Measurements from ENCODE around the gene EML4.

The EML4 gene

DNA sequence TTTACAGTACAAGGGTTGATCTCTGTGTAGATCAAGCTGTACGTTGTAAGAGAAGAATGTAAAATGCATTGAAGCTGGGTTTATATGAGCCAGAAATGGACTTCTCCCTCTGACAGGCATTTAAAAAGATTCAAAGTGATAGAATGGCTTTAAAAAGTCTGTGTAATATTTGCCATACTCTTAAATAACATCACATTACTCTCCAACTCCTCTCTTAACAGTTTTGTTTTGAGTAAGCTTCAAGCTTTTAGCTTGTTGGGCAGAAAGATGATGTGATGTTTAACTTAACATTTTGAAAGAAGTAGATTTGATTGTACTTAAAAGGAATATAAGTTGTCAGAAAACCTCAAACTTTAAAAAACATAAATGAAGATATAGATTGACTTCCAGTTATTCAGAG lies 119.7 kb downstream of the EML4 start:
- DNase-seq (ENCODE audit: low read depth), result no peak
- no peak overlapping the region for H3K4me3 ChIP-seq (ENCODE audit: low read depth, low read length)
- in situ Hi-C loops (cut with HindIII; ENCODE audit: low sequenced_read_pairs), result no loop called here
- TF ChIP-seq, protein P1, sequence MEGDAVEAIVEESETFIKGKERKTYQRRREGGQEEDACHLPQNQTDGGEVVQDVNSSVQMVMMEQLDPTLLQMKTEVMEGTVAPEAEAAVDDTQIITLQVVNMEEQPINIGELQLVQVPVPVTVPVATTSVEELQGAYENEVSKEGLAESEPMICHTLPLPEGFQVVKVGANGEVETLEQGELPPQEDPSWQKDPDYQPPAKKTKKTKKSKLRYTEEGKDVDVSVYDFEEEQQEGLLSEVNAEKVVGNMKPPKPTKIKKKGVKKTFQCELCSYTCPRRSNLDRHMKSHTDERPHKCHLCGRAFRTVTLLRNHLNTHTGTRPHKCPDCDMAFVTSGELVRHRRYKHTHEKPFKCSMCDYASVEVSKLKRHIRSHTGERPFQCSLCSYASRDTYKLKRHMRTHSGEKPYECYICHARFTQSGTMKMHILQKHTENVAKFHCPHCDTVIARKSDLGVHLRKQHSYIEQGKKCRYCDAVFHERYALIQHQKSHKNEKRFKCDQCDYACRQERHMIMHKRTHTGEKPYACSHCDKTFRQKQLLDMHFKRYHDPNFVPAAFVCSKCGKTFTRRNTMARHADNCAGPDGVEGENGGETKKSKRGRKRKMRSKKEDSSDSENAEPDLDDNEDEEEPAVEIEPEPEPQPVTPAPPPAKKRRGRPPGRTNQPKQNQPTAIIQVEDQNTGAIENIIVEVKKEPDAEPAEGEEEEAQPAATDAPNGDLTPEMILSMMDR (IDR thresholded peaks at IDR 0.05; ENCODE audit: low read depth, low read length, missing control alignments), result no peak

- H3K4me3 ChIP-seq (ENCODE audit: low read depth, low read length), result no peak overlapping the region
- in situ Hi-C loops (cut with HindIII; ENCODE audit: low sequenced_read_pairs), result no loop called here
- no peak for DNase-seq (ENCODE audit: low read depth)
- TF ChIP-seq, protein P1 (IDR thresholded peaks at IDR 0.05; ENCODE audit: low read depth, low read length, missing control alignments), result no peak
Observed at GRCh38 chr2:42289222-42289621, 120.1 kb downstream of the EML4 start.

DNA sequence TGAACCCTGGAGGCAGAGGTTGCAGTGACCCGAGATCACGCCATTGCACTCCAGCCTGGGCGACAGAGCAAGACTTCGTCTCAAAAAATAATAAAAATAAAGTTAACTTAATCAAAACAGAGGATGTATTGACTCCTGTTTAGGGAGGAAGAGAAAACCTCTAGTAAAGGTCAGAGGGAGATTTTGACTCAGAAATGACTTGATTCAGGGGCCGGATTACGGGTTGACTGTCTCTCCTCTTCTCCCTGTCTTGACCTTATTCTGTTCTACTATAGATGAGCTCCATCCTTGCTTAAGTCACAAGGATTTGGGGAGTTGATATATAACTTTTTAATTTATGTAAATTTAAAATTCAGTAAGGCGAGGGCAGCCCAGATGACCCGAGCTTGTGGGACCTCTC lies 120.9 kb downstream of the EML4 start:
- TF ChIP-seq, protein P1 (IDR thresholded peaks at IDR 0.05; ENCODE audit: low read depth, low read length, missing control alignments), result no peak
- H3K4me3 ChIP-seq (ENCODE audit: low read depth, low read length), result no peak overlapping the region
- in situ Hi-C loops (cut with HindIII; ENCODE audit: low sequenced_read_pairs), result no loop called here
- no peak for DNase-seq (ENCODE audit: low read depth)

DNA sequence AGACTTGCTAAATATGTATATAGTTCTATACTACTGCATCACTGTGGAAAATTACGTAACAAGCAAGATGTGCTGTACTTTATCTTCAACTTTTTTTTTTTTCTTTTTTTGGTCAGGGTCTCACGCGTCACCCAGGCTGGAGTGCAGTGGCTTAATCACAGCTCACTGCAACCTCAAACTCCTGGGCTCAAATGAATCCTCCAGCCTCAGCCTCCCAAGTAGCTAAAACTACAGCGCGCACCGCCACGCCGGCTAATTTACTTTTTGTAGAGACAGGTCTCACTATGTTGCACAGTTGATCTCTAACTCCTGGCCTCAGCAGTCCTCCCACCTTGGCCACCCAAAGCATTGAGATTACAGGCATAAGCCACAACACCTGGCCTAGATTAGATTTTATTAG lies 123.9 kb downstream of the EML4 start:
- DNase-seq (ENCODE audit: low read depth), result no peak
- TF ChIP-seq, protein P1 (IDR thresholded peaks at IDR 0.05; ENCODE audit: low read depth, low read length, missing control alignments), result no peak
- in situ Hi-C loops (cut with HindIII; ENCODE audit: low sequenced_read_pairs), result no loop called here
- H3K4me3 ChIP-seq (ENCODE audit: low read depth, low read length), result no peak overlapping the region

- TF ChIP-seq, protein P1 (IDR thresholded peaks at IDR 0.05; ENCODE audit: low read depth, low read length, missing control alignments), result no peak
- in situ Hi-C loops (cut with HindIII; ENCODE audit: low sequenced_read_pairs), result no loop called here
- DNase-seq (ENCODE audit: low read depth), result no peak
- no peak overlapping the region for H3K4me3 ChIP-seq (ENCODE audit: low read depth, low read length)
Observed at GRCh38 chr2:42296226-42296625, 127.1 kb downstream of the EML4 start.

GRCh38 chr2:42297322-42297936 lies 128.3 kb downstream of the EML4 start:
- DNase-seq (ENCODE audit: low read depth), result no peak
- in situ Hi-C loops (cut with HindIII; ENCODE audit: low sequenced_read_pairs), result no loop called here
- H3K4me3 ChIP-seq (ENCODE audit: low read depth, low read length), result no peak overlapping the region
- TF ChIP-seq, protein P1 (IDR thresholded peaks at IDR 0.05; ENCODE audit: low read depth, low read length, missing control alignments), result no peak

Data from astrocyte of the cerebellum (primary cell).